ENCODE results near the gene PARD6B.

DNA sequence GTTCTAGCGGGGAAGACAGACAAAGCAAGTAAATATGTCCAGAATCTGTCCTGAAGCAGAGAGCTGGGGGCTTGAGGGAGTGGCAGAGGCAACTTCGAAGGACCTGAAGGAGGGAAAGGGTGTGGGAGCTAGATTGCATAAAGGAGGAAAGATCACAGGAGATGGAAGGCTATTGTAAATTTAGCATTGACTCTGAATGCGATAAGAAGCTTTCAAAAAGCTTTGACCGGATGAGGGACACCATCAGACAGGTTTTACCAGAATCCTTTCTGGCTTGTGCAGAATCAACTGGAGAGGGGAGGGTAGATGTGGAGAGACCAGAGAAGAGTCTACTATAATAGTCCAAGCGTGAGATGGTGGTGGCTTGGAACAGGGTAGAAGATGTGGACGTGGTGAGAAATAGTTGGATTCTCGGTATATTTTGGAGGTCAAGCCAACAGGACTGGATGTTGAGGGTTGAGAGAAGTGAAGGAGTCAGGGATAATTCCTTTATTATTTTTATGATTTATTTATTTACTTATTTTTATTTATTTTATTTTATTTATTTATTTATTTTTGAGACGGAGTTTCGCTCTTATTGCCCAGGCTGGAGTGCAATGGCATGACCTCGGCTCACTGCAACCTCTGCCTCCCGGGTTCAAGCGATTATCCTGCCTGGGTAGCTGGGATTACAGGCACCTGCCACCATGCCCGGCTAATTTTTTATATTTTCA is 20.1 kb upstream of the PARD6B start:
- TF ChIP-seq CTCF (conservative IDR thresholded peaks at IDR 0.05; ENCODE audit: low read length) (no peak), EZH2phosphoT487 (IDR thresholded peaks at IDR 0.05; ENCODE audit: borderline replicate concordance) (no peak)

Data from Loucy (cell line).